ENCODE data around the gene HS1BP3.

- TF ChIP-seq CTCF (IDR thresholded peaks at IDR 0.05; ENCODE audit: borderline replicate concordance, extremely low read depth, low read length, poor library complexity, severe bottlenecking) (no peak), EZH2 (IDR thresholded peaks at IDR 0.05; ENCODE audit: borderline replicate concordance, low read depth, low read length, severe bottlenecking) (no peak)
Measured at GRCh38 chr2:20570249-20570648, 80.6 kb downstream of the HS1BP3 start.

Measured in DND-41 (cell line).